GM12864 (cell line): ENCODE data around the gene MEA1.

Experiments used
- DNase-seq: peaks from one replicate; pipeline ENCODE4 v3.0.0-alpha.2; 2011; ENCODE audit warnings: low read depth
- H3K4me3 ChIP-seq: 2 replicates; pipeline ENCODE4 v1.5.1; 2011; ENCODE audit warnings: mild to moderate bottlenecking, low read depth, low read length, control low read depth
- TF ChIP-seq, protein P1 (sequence below): IDR thresholded peaks from 2 replicates; pipeline ENCODE4 v1.5.1; 2011; ENCODE audit warnings: low read depth, mild to moderate bottlenecking, moderate library complexity, low read length, control low read depth, inconsistent platforms; ENCODE audit errors: missing control alignments

The MEA1 gene

DNA sequence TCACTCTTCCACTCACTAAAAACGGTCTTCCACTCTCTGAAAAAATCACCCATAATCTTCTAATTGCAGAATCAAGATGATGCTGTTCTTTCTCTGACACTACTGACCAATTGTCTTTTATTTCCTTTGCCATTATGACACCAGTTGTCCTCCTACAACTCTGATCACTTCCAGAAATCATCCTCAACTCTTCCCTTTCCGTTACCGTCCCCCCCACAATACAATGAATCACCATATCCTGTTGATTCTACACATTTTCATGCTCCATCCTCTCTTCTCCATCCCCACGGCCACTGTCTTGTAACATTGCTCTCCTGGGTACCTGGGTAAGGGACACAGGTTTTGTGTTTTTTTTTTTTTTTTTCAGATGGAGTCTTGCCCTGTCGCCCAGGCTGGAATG is 31.9 kb downstream of the MEA1 start:
- no peak for DNase-seq
- TF ChIP-seq, protein P1, sequence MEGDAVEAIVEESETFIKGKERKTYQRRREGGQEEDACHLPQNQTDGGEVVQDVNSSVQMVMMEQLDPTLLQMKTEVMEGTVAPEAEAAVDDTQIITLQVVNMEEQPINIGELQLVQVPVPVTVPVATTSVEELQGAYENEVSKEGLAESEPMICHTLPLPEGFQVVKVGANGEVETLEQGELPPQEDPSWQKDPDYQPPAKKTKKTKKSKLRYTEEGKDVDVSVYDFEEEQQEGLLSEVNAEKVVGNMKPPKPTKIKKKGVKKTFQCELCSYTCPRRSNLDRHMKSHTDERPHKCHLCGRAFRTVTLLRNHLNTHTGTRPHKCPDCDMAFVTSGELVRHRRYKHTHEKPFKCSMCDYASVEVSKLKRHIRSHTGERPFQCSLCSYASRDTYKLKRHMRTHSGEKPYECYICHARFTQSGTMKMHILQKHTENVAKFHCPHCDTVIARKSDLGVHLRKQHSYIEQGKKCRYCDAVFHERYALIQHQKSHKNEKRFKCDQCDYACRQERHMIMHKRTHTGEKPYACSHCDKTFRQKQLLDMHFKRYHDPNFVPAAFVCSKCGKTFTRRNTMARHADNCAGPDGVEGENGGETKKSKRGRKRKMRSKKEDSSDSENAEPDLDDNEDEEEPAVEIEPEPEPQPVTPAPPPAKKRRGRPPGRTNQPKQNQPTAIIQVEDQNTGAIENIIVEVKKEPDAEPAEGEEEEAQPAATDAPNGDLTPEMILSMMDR = no peak
- H3K4me3 ChIP-seq = no peak overlapping the region

DNA sequence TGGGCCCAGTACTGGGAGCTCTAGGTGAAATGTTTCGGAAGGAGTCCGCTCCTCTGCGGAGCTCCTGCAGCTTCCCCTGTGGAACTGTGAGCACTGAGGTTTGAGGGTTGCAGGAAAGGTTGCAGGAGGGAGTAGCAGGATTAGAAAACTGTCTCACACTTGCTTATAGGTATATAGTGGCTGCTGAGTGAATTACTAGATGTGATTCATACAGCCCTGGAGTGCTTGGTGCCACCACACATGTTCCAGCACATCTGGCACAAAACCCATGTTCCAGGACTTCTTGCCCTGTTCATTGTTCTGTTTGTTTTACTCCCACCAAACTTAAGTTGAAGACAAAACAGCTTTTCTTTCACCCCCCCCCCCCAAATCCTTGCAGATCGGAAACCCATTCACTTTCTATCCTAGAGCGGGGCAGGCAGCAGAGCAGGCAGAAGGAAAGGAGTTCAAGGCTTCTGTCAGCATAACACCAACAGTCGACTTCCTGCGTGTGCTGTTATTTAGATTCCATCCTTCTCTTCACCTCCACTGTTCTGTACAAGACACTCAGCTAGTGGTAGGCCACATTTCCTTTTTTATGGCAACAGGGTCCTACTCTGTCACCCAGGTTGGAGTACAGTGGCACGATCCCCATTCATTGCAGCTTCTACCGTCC is 34.1 kb downstream of the MEA1 start:
- peak overlapping the region; percentile 57 for H3K4me3 ChIP-seq
- TF ChIP-seq, protein P1 = peak; percentile 6
- no peak for DNase-seq

GRCh38 chr6:42978839-42979522 is 34.8 kb downstream of the MEA1 start, which contains the start of gene PEX6:
PEX6 (minus strand) TSS chr6:42979181; CDS start chr6:42979150, 31 bp downstream.
- TF ChIP-seq, protein P1 = no peak
- peak within 1 kb of the TSS; percentile 57 for H3K4me3 ChIP-seq
- peak; percentile 85 for DNase-seq

DNA sequence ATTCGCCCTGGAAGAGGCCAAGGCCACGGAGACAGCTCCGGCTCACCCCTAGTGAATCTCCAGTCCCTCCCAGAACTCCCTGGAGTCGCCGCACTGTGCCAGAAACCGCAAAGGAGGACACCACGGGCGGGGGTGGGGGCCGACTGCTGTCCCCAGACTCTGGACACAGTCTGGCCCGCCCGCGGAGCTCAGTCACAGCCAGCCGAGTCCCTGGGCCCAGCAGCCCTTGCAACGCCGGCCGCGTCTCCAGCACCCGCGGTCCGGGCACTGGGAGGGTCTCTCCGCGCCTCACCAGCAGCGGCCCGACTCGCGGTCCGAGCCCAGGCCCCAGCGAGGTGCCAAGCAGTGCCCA is 35.3 kb downstream of the MEA1 start:
- H3K4me3 ChIP-seq = peak overlapping the region; percentile 57
- TF ChIP-seq, protein P1 = no peak
- DNase-seq = no peak

GRCh38 chr6:42974919-42975505 is 38.7 kb downstream of the MEA1 start:
- TF ChIP-seq, protein P1 = no peak
- DNase-seq = no peak
- H3K4me3 ChIP-seq = no peak overlapping the region

- no peak overlapping the region for H3K4me3 ChIP-seq
- DNase-seq = no peak
- TF ChIP-seq, protein P1 = no peak
Measured at GRCh38 chr6:42973926-42974325, 39.8 kb downstream of the MEA1 start.
